Heart left ventricle (tissue), 16 donors: ENCODE data around the gene PGLYRP2. TPM values are rescaled to one million over a fixed set of nuclear protein-coding genes. Genes with fewer than 3 reads are reported as not detected.

ENCODE experiments used
- ATAC-seq, 4 donors: fragments of 200-7000 bp; cut with Tn5 transposase; one replicate each; pipeline ENCODE4 v1.9.1; 2020 to 2022; ENCODE audit warnings: moderate library complexity in 4 of 4, mild to moderate bottlenecking in 3 of 4, moderate number of reproducible peaks in 1 of 4
- DNase-seq, 5 donors: peaks; one replicate each; pipeline ENCODE4 v3.0.0-alpha.2; 2020
- H3K27ac ChIP-seq, 12 donors: fragments of 200-600 bp; sonication (generic) in 4 of 12; one replicate each; pipeline versions ENCODE4 v1.5.0 to v1.8.0; 2016 to 2022; ENCODE audit warnings: mild to moderate bottlenecking in 2 of 12
- H3K27me3 ChIP-seq, 9 donors: fragments of 200-600 bp; sonication (generic) in 2 of 9; one replicate each; pipeline versions ENCODE4 v1.5.1 to v1.8.0; 2016 to 2022; ENCODE audit warnings: mild to moderate bottlenecking in 3 of 9
- H3K36me3 ChIP-seq, 9 donors: fragments of 200-600 bp; sonication (generic) in 2 of 9; one replicate each; pipeline versions ENCODE4 v1.5.0 to v1.8.0; 2018 to 2022; ENCODE audit warnings: mild to moderate bottlenecking in 2 of 9
- H3K4me1 ChIP-seq, 12 donors: fragments of 200-600 bp; sonication (generic) in 4 of 12; one replicate each; pipeline versions ENCODE4 v1.5.0 to v1.8.0; 2016 to 2022; ENCODE audit warnings: mild to moderate bottlenecking in 3 of 12
- H3K4me3 ChIP-seq, 12 donors: fragments of 200-600 bp; sonication (generic) in 4 of 12; one replicate each; pipeline versions ENCODE4 v1.5.0 to v1.8.0; 2017 to 2022; ENCODE audit warnings: mild to moderate bottlenecking in 9 of 12, moderate library complexity in 4 of 12
- H3K9me3 ChIP-seq, 12 donors: fragments of 200-600 bp; sonication (generic) in 4 of 12; one replicate each; pipeline versions ENCODE4 v1.5.0 to v1.8.0; 2016 to 2022; ENCODE audit warnings: mild to moderate bottlenecking in 1 of 12
- POLR2A ChIP-seq, 2 donors: fragments of 450-650 bp; IDR thresholded peaks; one replicate each; pipeline ENCODE4 v1.6.1; 2017; ENCODE audit warnings: antibody characterized with exemption in 2 of 2, mild to moderate bottlenecking in 2 of 2, moderate library complexity in 2 of 2
- WGBS, 4 donors: extraction: QIAGEN DNeasy Blood & Tissue Kit in 2 of 4; methylation state at CpG; one replicate each; pipeline versions ENCODE4 v1.1.5 to v1.1.7; 2013 to 2018; 5-methylcytosine and 5-hydroxymethylcytosine counted together
- intact Hi-C, 10 donors: fragments of 100-400 bp; cut with DNase I; formaldehyde crosslinking; loops; one replicate each; pipeline versions ENCODE4 v1.11.1 to v1.14.2; 2022
- microRNA counts, 2 donors: library from miRNA; unstranded; fragments of <30 nt; microRNA quantifications; one replicate each; lab custom pipeline; 2016
- microRNA-seq, 4 donors: library from miRNA; unstranded; fragments of <30 nt; microRNA quantifications; one replicate each; pipeline versions ENCODE4 to v1.2.0, GENCODE V29; 2017 to 2020
- polyA plus RNA-seq, 2 donors: library from polyadenylated mRNA; stranded (reverse); fragments of 200-250 nt; gene quantifications; one replicate each; pipeline ENCODE4 v1.2.3, GENCODE V29; 2013
- total RNA-seq, 9 donors: library from RNA; depleted of rRNA in 2 of 9; stranded (reverse); fragments of >200 nt in 2 of 9; fragmentation: NEBNext Ultra II Directional in 3 of 9; extraction: Animal tissue kit (Norgen Biotek cat#: 25700) in 3 of 9; gene quantifications; one replicate each; pipeline versions ENCODE4 v1.1.0 to v1.2.4, GENCODE V29; 2016 to 2023
- TF ChIP-seq, protein P1 (sequence below), 12 donors: fragments of 200-600 bp; sonication (generic) in 4 of 12; IDR thresholded peaks; one replicate each; pipeline versions ENCODE4 v1.5.0 to v1.8.0; 2018 to 2022; ENCODE audit warnings: antibody characterized with exemption in 12 of 12, mild to moderate bottlenecking in 5 of 12
- donor health status: ischemic (EF 13 %, LVEDD 7.1; RV severe dilation, severe dysfunction).
- donor health status: healthy with polysubstance abuse.
- donor health status: DM: no; HTN: yes; CAD: no.
- donor health status: DM: no; HTN: no; CAD: no.
- donor health status: ischemic (EF 25% LVEDD 6.9; RV normal size, moderate dysfunction).
- donor health status: ischemic (EF 25% LVEDD 5.7; RV mildly dilated, moderate dysfunction).
- donor health status: healthy.
- donor health status: DM: yes; HTN: yes; CAD: no.
- donor health status: ischemic (EF 35%, LVEDD 5.7; RV mildly dilated, moderate dysfunction).
- donor health status: nonischemic (EF 11% LVEDD 7.7; RV severe dilation, severe dysfunction).
- donor health status: DM: yes; HTN: yes; CAD: no.
- donor health status: PGD.
- donor health status: ischemic (EF 29% LVEDD 5.4; RV normal size, mild dysfunction).
- donor health status: nonischemic (EF 23%, LVEDD 6.1; RV moderate dilation, normal function).

PGLYRP2 gene
- total and polyA plus RNA-seq, 11 donors, result not detected

DNA sequence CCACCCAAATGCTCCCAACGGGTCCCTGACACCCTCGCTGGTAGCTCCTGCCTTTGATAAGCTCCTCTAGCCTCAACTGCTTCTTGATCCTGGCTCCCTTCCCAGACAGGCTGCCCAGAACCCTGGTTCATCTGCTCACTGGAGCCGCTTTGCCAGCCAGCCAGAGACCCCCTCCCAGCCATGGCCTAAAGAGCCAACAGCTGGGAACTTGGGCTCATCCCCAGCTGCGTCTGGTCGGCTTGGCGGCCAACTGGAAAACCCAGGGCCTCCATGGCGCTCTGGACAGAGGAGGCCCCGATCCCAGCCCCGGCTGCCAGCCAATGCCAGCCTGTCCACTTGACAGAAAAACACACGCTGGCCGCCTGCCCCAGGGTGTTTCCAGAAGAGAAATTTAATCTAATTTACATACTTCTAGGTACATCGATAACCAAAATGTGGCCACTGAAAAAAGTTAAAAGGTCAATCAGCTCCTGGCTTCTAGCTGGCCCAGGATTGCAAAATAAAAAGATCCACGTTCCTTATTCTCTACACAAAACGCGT is 57.5 kb downstream of the PGLYRP2 start:
- peak overlapping the region in 9 of 12 donors; percentile 2 to 64 (median 49) for H3K27ac ChIP-seq
- peaks cover 2 to 40% (median 24%) of the 10 kb centered on the region in 12 donors for H3K4me1 ChIP-seq
- WGBS, 4 donors, result 45 to 56% (median 53%) methylated on average over 15 of the region's 15 CpGs
- ATAC-seq (peak; percentile 4 to 32 (median 16)), DNase-seq (peak; percentile 68 to 81 (median 80))
- no peak for TF ChIP-seq POLR2A (IDR thresholded peaks at IDR 0.05)
- TF ChIP-seq, protein P1, sequence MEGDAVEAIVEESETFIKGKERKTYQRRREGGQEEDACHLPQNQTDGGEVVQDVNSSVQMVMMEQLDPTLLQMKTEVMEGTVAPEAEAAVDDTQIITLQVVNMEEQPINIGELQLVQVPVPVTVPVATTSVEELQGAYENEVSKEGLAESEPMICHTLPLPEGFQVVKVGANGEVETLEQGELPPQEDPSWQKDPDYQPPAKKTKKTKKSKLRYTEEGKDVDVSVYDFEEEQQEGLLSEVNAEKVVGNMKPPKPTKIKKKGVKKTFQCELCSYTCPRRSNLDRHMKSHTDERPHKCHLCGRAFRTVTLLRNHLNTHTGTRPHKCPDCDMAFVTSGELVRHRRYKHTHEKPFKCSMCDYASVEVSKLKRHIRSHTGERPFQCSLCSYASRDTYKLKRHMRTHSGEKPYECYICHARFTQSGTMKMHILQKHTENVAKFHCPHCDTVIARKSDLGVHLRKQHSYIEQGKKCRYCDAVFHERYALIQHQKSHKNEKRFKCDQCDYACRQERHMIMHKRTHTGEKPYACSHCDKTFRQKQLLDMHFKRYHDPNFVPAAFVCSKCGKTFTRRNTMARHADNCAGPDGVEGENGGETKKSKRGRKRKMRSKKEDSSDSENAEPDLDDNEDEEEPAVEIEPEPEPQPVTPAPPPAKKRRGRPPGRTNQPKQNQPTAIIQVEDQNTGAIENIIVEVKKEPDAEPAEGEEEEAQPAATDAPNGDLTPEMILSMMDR (IDR thresholded peaks at IDR 0.05), result no peak
- H3K4me3 ChIP-seq, result no peak overlapping the region
- H3K27me3 ChIP-seq, result no peaks in the 10 kb centered on the region
- H3K9me3 ChIP-seq, result no peaks in the 10 kb centered on the region
- peaks cover 0 to 48% (median 43%) of the 10 kb centered on the region in 9 donors for H3K36me3 ChIP-seq
- intact Hi-C loops, result loop anchor here in 2 of 10 donors (10.0 kb wide), 1 partner anchor 133 kb away; no protein-coding TSS in a partner anchor

DNA sequence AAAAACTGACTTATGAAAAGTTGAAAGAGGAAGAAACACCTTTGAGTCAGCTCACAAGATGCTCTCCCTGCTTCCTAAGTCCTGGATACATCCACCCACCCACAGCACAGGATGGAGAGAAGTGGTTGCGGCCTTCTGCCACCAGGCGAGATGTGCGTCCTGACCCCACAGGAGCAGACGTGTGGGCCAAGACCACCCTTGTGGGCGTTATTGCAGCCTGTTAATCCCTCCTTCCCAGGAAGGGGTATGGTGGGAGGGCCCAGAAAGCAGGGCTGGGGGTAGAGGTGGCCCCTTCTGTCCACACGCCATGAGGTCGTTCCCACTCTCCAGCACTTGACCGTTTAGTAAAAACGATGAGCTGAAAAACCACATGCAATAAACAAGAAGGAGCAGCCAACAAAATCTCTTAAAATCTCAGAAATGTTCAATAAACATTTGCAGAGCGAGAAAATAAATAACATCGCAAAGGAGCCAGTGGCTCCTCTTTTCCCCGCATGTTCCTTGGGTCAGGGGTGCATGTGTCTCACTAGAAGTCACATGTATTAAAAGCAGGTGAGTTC is 58.1 kb downstream of the PGLYRP2 start:
- DNase-seq, result peak in 2 of 5 donors; percentile 13 to 14
- ATAC-seq, result no peak
- intact Hi-C loops, result loop anchor here in 2 of 10 donors (10.0 kb wide), 1 partner anchor 134 kb away; no protein-coding TSS in a partner anchor
- no peaks in the 10 kb centered on the region for H3K27me3 ChIP-seq
- 71 to 73% (median 72%) methylated on average over 12 of the region's 12 CpGs for WGBS, 4 donors
- H3K9me3 ChIP-seq, result no peaks in the 10 kb centered on the region
- H3K4me1 ChIP-seq, result peaks cover 6 to 45% (median 29%) of the 10 kb centered on the region in 12 donors
- H3K36me3 ChIP-seq, result peaks cover 0 to 48% (median 37%) of the 10 kb centered on the region in 9 donors
- peak overlapping the region in 7 of 12 donors; percentile 2 to 64 (median 28) for H3K27ac ChIP-seq
- TF ChIP-seq POLR2A (IDR thresholded peaks at IDR 0.05), result no peak
- TF ChIP-seq, protein P1 (IDR thresholded peaks at IDR 0.05), result no peak
- H3K4me3 ChIP-seq, result no peak overlapping the region

DNA sequence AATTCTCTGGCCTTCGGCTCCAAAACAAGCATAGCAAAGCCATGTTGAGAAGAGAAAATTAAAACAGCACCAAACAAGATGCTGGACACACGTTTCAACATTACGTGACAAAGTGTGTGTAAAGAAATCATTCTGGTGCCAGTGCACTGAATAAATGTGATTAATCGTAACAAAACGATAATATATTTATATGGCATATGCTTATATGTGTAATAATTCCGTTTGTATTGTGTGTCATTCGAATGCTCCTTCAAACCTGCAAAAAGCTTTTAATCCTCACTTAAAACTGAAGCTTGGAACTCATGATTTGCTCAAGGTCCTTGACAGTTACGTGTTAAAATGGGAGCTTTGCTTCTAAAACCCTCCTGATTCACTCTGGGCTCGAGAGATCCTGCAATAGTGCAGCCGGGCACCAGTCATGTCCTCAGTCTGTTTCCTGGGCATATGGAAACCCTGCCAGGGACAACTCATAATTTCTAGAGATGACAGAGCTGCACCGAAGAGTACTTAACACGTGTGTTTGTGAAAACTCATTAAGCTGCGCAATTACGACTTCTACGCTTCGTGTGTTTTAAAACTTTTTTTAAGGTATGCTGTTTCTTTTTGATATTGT is 59.8 kb downstream of the PGLYRP2 start:
- no peaks in the 10 kb centered on the region for H3K9me3 ChIP-seq
- no peak for ATAC-seq
- peaks cover 6 to 54% (median 36%) of the 10 kb centered on the region in 12 donors for H3K4me1 ChIP-seq
- peak overlapping the region in 11 of 12 donors; percentile 72 to 100 (median 94) for H3K4me3 ChIP-seq
- DNase-seq, result peak in 3 of 5 donors; percentile 3 to 22 (median 6)
- no peak for TF ChIP-seq POLR2A (IDR thresholded peaks at IDR 0.05)
- TF ChIP-seq, protein P1 (IDR thresholded peaks at IDR 0.05), result peak in 1 of 12 donors; percentile 5
- peak overlapping the region in 7 of 12 donors; percentile 35 to 93 (median 44) for H3K27ac ChIP-seq
- intact Hi-C loops, result loop anchor here in 7 of 10 donors (2.0 to 10.0 kb wide), 6 partner anchors 31 to 245 kb away; partner anchors contain the start of gene AKAP8 (in 2 of the 7)
- 26 to 34% (median 28%) methylated on average over 16 of the region's 16 CpGs for WGBS, 4 donors
- peaks cover 0 to 51% (median 28%) of the 10 kb centered on the region in 9 donors for H3K36me3 ChIP-seq
- H3K27me3 ChIP-seq, result no peaks in the 10 kb centered on the region

MicroRNA genes within 50 kb of the gene (microRNA counts, 767-probe panel; counts per million panel counts)
- 71.6 to 1,023 counts per million in 2 donors for microRNA hsa-miR-1470 (lab: Ali Mortazavi, UCI)

Small RNA genes lying within 50 kb of the gene (microRNA-seq; reads per million reads assigned to microRNA genes)
- gene MIR1470, result 0 reads per million in 4 donors

Other genes starting within 250 kb of the PGLYRP2 start
- 1 to 10 TPM in 1 of 9 donors, under 1 TPM in 5, not detected in 3; 0.12 to 1.3 (median 0.14) TPM for gene EPHX3, start 247.1 kb downstream of the PGLYRP2 start, total RNA-seq
- under 1 TPM; 0.11 to 0.21 TPM for gene EPHX3, start 247.1 kb downstream of the PGLYRP2 start, polyA plus RNA-seq
- 10 to 100 TPM; 31.4 to 78.9 (median 61.8) TPM for gene BRD4, start 147.0 kb downstream of the PGLYRP2 start, total RNA-seq
- gene BRD4, start 147.0 kb downstream of the PGLYRP2 start, polyA plus RNA-seq, result 10 to 100 TPM; 31.1 to 76.9 TPM
- 10 to 100 TPM; 15.3 to 24.8 (median 18.9) TPM for gene AKAP8, start 99.7 kb downstream of the PGLYRP2 start, total RNA-seq
- gene AKAP8, start 99.7 kb downstream of the PGLYRP2 start, polyA plus RNA-seq, result 10 to 100 TPM in 1 of 2 donors, 1 to 10 TPM in 1; 9.6 to 17.5 TPM
- gene AKAP8L, start 60.5 kb downstream of the PGLYRP2 start, total RNA-seq, result 10 to 100 TPM; 46.5 to 72.2 (median 60.1) TPM
- 10 to 100 TPM; 43.3 to 67.5 TPM for gene AKAP8L, start 60.5 kb downstream of the PGLYRP2 start, polyA plus RNA-seq
- 10 to 100 TPM; 23.1 to 52.4 (median 25.7) TPM for gene WIZ, start 29.5 kb downstream of the PGLYRP2 start, total RNA-seq
- gene WIZ, start 29.5 kb downstream of the PGLYRP2 start, polyA plus RNA-seq, result 10 to 100 TPM; 19.0 to 26.2 TPM
- gene RASAL3, start 15.0 kb downstream of the PGLYRP2 start, total RNA-seq, result 1 to 10 TPM in 5 of 9 donors, under 1 TPM in 4; 0.42 to 9.1 (median 1.0) TPM
- gene RASAL3, start 15.0 kb downstream of the PGLYRP2 start, polyA plus RNA-seq, result under 1 TPM; 0.60 to 0.99 TPM
- under 1 TPM in 1 of 9 donors, not detected in 8; 0.29 TPM for gene CYP4F22, start 29.0 kb upstream of the PGLYRP2 start, total RNA-seq
- not detected for gene CYP4F22, start 29.0 kb upstream of the PGLYRP2 start, polyA plus RNA-seq
- gene CYP4F8, start 135.7 kb upstream of the PGLYRP2 start, total RNA-seq, result not detected
- not detected for gene CYP4F8, start 135.7 kb upstream of the PGLYRP2 start, polyA plus RNA-seq
- gene CYP4F3, start 161.4 kb upstream of the PGLYRP2 start, total RNA-seq, result 1 to 10 TPM in 2 of 9 donors, under 1 TPM in 4, not detected in 3; 0.12 to 1.9 (median 0.30) TPM
- gene CYP4F3, start 161.4 kb upstream of the PGLYRP2 start, polyA plus RNA-seq, result under 1 TPM in 1 of 2 donors, not detected in 1; 0.04 TPM
- 1 to 10 TPM; 1.8 to 5.2 (median 3.1) TPM for gene CYP4F12, start 193.6 kb upstream of the PGLYRP2 start, total RNA-seq
- gene CYP4F12, start 193.6 kb upstream of the PGLYRP2 start, polyA plus RNA-seq, result 1 to 10 TPM; 1.1 to 8.9 TPM
- gene OR10H2, start 248.5 kb upstream of the PGLYRP2 start, total RNA-seq, result not detected
- not detected for gene OR10H2, start 248.5 kb upstream of the PGLYRP2 start, polyA plus RNA-seq